Activated effector memory CD4-positive, alpha-beta T cell treated with anti-CD3 and anti-CD28 coated beads, Interleukin-2, amount 50 U/mL, for 16 hours (primary cell): Measurements from ENCODE around the gene FBXW8.

Experiments used
- DNase-seq: peaks from one replicate; pipeline ENCODE4 v3.0.0-alpha.2; 2020

FBXW8 gene

GRCh38 chr12:116926283-116927243 is 15.8 kb downstream of the FBXW8 start:
- DNase-seq: no peak

GRCh38 chr12:116927244-116927940 is 16.6 kb downstream of the FBXW8 start:
- DNase-seq: no peak

- no peak for DNase-seq
Observed at GRCh38 chr12:116928504-116928903, 17.8 kb downstream of the FBXW8 start.

GRCh38 chr12:116929885-116930284 is 19.1 kb downstream of the FBXW8 start:
- no peak for DNase-seq

- DNase-seq: no peak
Observed at GRCh38 chr12:116931665-116932064, 20.9 kb downstream of the FBXW8 start.

- no peak for DNase-seq
Observed at GRCh38 chr12:116933091-116933490, 22.3 kb downstream of the FBXW8 start.

GRCh38 chr12:116933512-116934246 is 22.9 kb downstream of the FBXW8 start:
- DNase-seq: no peak

GRCh38 chr12:116934908-116935705 is 24.4 kb downstream of the FBXW8 start:
- DNase-seq: no peak

GRCh38 chr12:116937640-116938039 is 26.9 kb downstream of the FBXW8 start:
- DNase-seq: no peak

- no peak for DNase-seq
Observed at GRCh38 chr12:116939734-116940133, 29.0 kb downstream of the FBXW8 start.

GRCh38 chr12:116941188-116941587 is 30.4 kb downstream of the FBXW8 start:
- no peak for DNase-seq

GRCh38 chr12:116943419-116944372 is 32.9 kb downstream of the FBXW8 start:
- no peak for DNase-seq

- DNase-seq: no peak
Observed at GRCh38 chr12:116945886-116946550, 35.3 kb downstream of the FBXW8 start.

GRCh38 chr12:116948298-116948697 is 37.5 kb downstream of the FBXW8 start:
- DNase-seq: no peak

- no peak for DNase-seq
Observed at GRCh38 chr12:116950628-116951325, 40.0 kb downstream of the FBXW8 start.

GRCh38 chr12:116954710-116955381 is 44.1 kb downstream of the FBXW8 start:
- no peak for DNase-seq

- no peak for DNase-seq
Observed at GRCh38 chr12:116955382-116956021, 44.8 kb downstream of the FBXW8 start.

- DNase-seq: no peak
Observed at GRCh38 chr12:116958402-116959197, 47.9 kb downstream of the FBXW8 start.
